NK-92 (cell line): Measurements from ENCODE around the gene SLC34A1.
"Not testable (repeated sequence)": the region's sequence is repeated elsewhere in the genome, so short reads cannot be mapped to it uniquely, and the experiment has no call there.

Experiments used
- DNase-seq: peaks from one replicate; lab custom pipeline; 2025; ENCODE audit not compliant: unreplicated experiment; lab: John Stamatoyannopoulos, UW

Gene SLC34A1, protein sequence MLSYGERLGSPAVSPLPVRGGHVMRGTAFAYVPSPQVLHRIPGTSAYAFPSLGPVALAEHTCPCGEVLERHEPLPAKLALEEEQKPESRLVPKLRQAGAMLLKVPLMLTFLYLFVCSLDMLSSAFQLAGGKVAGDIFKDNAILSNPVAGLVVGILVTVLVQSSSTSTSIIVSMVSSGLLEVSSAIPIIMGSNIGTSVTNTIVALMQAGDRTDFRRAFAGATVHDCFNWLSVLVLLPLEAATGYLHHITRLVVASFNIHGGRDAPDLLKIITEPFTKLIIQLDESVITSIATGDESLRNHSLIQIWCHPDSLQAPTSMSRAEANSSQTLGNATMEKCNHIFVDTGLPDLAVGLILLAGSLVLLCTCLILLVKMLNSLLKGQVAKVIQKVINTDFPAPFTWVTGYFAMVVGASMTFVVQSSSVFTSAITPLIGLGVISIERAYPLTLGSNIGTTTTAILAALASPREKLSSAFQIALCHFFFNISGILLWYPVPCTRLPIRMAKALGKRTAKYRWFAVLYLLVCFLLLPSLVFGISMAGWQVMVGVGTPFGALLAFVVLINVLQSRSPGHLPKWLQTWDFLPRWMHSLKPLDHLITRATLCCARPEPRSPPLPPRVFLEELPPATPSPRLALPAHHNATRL

DNA sequence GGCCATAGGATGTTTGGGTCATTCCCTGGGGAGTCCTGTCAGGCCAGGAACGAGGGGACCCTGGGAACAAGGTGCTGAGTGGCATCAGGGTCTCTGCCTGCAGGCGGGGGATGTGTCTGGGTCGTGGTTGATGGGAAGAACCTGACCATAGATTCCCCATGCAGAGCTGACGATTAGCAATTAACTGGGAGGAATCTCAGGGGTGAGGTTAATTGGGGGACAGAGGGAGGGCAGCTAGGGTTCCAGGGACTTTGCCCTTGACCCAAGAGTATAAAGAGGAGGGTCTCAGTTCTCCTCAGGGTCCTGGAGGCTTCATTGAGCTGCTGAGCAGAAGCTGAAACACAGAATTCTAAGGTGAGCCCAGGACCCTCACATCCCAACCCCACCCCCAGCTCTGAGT, at the start of gene SLC34A1:
Gene SLC34A1 (plus strand): TSS at position 301 of the 400 bp plus-strand sequence. CDS start 1,308 bp downstream, outside the sequence.
- DNase-seq, result no peak

GRCh38 chr5:177334781-177335700, 49.2 kb upstream of the SLC34A1 start:
- no peak for DNase-seq

DNA sequence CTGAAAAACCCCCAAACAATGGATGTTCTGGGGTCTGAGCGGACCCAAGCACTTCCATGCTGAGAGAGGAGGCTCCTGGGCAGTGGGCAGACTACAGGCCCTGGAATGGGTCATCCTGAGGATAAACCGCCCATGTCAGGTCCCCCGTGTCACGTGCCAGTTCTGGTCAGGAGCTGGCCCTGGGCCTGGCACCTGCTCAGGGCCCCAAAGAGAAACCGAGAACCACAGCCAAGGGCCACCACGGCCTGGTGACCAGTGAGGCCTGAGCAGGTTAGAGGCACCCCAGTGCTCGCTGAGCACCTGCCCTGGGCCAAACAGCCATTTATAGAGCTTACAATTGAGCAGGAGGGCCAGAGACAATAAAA, 48.6 kb upstream of the SLC34A1 start:
- DNase-seq, result no peak

DNA sequence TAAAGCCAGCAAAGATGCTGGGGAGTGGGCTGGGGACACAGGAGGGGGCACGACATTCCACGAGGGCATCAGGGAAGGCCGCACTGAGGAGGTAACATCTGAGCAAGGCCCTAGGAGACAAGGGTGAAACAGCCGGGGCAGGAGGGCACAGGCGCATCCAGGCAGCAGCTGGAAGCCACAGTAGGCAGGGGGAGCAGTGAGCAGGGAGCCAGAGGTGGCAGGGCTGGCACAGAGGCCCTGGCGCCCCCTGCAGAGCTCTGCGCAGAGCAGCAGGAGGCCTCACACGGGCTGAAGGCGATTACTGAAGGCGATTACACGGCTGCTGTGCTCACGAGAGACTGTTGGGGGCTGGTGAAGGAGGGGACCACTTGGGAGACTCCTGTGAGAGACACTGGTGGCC, 48.1 kb upstream of the SLC34A1 start:
- no peak for DNase-seq

GRCh38 chr5:177336603-177337494, 47.4 kb upstream of the SLC34A1 start:
- DNase-seq, result no peak

- DNase-seq, result no peak
Measured at GRCh38 chr5:177338251-177339106, 45.8 kb upstream of the SLC34A1 start.

- DNase-seq, result no peak
Measured at GRCh38 chr5:177339107-177339638, 45.1 kb upstream of the SLC34A1 start.

DNA sequence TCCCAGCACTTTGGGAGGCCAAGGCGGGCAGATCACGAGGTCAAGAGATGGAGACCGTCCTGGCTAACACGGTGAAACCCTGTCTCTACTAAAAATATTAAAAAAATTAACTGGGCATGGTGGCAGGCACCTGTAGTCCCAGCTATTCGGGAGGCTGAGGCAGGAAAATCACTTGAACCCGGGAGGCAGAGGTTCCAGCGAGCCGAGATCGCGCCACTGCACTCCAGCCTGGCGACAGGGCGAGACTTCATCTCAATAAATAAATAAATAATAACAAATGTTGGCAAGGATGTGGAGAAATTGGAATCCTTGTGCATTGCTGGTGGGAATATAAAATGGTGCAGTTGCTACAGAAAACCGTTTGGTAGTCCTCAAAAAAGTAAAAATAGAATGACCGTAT, 41.2 kb upstream of the SLC34A1 start:
- not testable (repeated sequence) for DNase-seq

DNA sequence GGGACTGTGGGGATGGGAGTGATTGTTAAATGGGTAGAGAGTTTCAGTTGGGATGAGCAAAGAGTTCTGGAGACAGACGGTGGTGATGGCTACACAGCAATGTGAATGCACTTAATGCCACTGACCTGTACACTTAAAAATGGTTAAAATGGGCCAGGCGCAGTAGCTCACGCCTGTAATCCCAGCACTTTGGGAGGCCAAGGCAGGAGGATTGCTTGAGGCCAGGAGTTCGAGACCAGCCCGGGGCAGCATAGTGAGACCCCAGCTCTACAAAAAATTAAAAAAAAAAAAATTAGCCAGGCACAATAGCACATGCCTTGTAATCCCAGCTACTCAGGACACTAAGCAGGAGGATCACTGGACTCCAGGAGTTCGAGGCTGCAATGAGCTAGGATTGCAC, 40.5 kb upstream of the SLC34A1 start:
- DNase-seq, result no peak

DNA sequence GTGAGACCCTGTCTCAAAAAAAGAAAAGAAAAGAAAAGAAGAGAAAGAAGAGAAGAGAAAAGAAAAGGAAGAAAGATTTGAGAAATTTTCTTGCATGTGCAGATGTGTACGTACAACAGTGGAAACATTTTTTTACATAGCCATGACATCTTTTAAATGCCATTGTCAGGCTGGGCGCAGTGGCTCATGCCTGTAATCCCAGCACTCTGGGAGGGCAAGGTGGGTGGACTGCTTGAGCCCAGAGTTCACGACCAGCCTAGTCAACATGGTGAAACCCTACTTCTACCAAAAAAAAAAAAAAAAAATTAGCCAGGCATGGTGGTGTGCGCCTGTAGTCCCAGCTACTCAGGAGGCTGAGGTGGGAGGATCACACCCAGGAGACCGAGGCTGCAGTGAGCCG, 39.3 kb upstream of the SLC34A1 start:
- DNase-seq, result no peak

DNA sequence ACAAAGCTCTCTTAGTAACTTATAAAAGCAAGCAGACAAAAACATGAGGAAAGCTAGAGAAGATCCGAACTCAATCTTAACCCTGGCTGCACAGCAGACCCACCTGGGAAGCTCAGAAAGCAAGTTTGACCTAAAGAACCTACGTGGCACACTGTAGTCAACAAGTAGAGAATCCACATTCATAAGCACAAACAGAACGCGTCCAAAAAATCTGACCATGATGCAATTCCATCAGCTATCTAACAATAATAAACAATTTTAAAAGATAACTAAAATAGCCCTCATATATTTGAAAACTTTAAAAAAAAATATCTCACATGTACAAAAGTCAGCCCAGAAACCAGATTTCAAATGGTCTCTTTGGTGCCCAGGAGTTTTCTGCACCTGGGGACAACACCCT, 37.4 kb upstream of the SLC34A1 start:
- no peak for DNase-seq

- no peak for DNase-seq
Measured at GRCh38 chr5:177347699-177348098, 36.5 kb upstream of the SLC34A1 start.

- DNase-seq, result no peak
Measured at GRCh38 chr5:177349362-177349647, 34.9 kb upstream of the SLC34A1 start.

DNA sequence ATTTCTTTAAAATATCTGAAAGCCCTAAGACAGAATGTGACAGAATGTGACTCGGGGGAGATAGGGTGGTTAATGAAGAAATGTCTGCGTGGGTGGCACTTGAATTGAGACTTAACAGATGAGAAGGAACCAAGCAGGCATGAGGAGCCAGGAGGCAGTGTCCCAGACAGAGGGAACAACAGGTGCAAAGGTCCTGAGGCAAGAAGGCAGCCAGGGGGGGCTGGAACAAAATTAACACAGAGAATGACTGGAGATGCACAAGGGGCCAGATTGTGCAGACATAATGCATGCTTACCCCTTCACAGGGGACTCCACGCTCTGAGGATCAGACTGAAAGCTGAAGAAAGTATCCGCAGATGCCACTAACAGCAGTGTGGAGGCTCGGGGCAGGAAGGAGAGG, 34.5 kb upstream of the SLC34A1 start:
- no peak for DNase-seq

DNA sequence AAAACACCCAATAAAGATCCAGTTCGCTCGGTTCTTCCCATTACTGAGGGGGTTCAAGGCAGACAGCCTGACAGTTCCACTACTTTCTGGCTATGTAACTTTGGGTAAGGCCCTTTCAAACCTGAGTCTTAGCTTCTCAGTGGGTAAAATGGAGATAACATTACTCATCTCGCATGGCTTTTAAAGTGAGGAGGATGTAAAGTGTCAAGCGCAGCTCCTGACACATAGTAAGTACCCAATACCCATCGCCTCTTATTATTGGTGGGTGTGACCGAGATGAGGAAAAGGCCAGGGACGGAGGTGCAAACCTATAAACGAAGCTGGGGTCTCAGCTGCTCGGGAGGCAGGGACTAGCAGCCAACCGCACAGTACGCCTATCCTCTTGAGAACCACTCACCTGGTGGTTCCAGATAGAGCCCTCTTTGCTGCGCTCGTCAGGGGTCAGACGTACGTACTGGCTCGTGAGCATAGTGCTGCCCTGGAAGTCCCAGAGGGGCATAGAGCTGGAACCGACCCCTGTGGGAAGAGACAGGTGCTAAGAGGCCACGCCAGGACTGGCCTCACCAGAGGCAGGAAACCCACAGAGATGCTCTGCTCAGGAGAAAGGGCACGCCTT, 33.4 kb upstream of the SLC34A1 start:
- no peak for DNase-seq

- peak; percentile 48 for DNase-seq
Measured at GRCh38 chr5:177351392-177352329, 32.6 kb upstream of the SLC34A1 start, which contains the start of gene LMAN2. TSS of gene LMAN2 (minus strand) at chr5:177351668. CDS start at chr5:177351647, 21 bp downstream.

DNA sequence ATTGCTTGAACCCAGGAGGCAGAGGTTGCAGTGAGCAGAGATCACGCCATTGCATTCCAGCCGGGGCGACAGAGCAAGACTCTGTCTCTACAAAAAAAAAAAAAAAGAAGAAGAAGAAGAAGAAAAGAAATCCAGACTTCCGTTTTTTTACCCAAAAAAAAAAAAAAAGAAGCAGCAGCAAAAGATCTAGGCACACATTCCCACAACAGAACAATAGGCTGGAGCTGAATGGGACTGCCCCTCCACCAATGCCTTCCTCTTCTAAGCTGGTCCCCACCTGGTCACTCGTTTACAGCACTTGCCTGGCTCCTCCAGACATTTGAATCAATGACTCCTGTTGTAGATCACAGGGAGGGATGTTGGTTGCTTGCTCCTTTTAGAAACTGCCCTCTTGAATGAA, 31.1 kb upstream of the SLC34A1 start:
- no peak for DNase-seq

- DNase-seq, result no peak
Measured at GRCh38 chr5:177354256-177354655, 30.0 kb upstream of the SLC34A1 start.
